ENCODE measurements around the gene CACNA1H. TPM values are rescaled to one million over a fixed set of nuclear protein-coding genes. Genes with fewer than 3 reads are reported as not detected.
A peak's percentile ranks its signal among the peaks of the same experiment; 100 is the strongest.
"Not testable (repeated sequence)": the region's sequence is repeated elsewhere in the genome, so short reads cannot be mapped to it uniquely, and the experiment has no call there.

Gene CACNA1H
- total RNA-seq, 1 donor from 2014 or later = under 0.01 TPM

GRCh38 chr16:1173788-1174451 is 21.0 kb downstream of the CACNA1H start:
- no peak for DNase-seq (ENCODE audit: low read depth in 2 of 2)

GRCh38 chr16:1174477-1175357 is 21.8 kb downstream of the CACNA1H start:
- no peak for DNase-seq (ENCODE audit: low read depth in 2 of 2)

- no peak for DNase-seq (ENCODE audit: low read depth in 2 of 2)
These were observed 22.8 kb downstream of the CACNA1H start for GRCh38 chr16:1175566-1176279.

- no peak for DNase-seq (ENCODE audit: low read depth in 2 of 2)
These were observed 23.5 kb downstream of the CACNA1H start for GRCh38 chr16:1176280-1176897.

- DNase-seq (ENCODE audit: low read depth in 2 of 2) = no peak
These were observed 24.1 kb downstream of the CACNA1H start for GRCh38 chr16:1177053-1177452.

GRCh38 chr16:1177750-1178149 is 24.8 kb downstream of the CACNA1H start:
- DNase-seq (ENCODE audit: low read depth in 2 of 2) = no peak

GRCh38 chr16:1178295-1178910 is 25.5 kb downstream of the CACNA1H start:
- DNase-seq (ENCODE audit: low read depth in 2 of 2) = no peak

- no peak for DNase-seq (ENCODE audit: low read depth in 2 of 2)
These were observed 27.9 kb downstream of the CACNA1H start for GRCh38 chr16:1180549-1181403.

GRCh38 chr16:1181404-1182315 is 28.8 kb downstream of the CACNA1H start:
- no peak for DNase-seq (ENCODE audit: low read depth in 2 of 2)

GRCh38 chr16:1182316-1182671 is 29.4 kb downstream of the CACNA1H start:
- DNase-seq (ENCODE audit: low read depth in 2 of 2) = peak; percentile 6 to 73

GRCh38 chr16:1182950-1183907 is 30.3 kb downstream of the CACNA1H start:
- DNase-seq (ENCODE audit: low read depth in 2 of 2) = peak in 1 of 2 donors; percentile 12

GRCh38 chr16:1184156-1184868 is 31.4 kb downstream of the CACNA1H start:
- DNase-seq (ENCODE audit: low read depth in 2 of 2) = no peak

GRCh38 chr16:1184980-1185379 is 32.1 kb downstream of the CACNA1H start:
- no peak for DNase-seq (ENCODE audit: low read depth in 2 of 2)

GRCh38 chr16:1185460-1186207 is 32.7 kb downstream of the CACNA1H start:
- DNase-seq (ENCODE audit: low read depth in 2 of 2) = not testable (repeated sequence)

- peak; percentile 9 to 55 for DNase-seq (ENCODE audit: low read depth in 2 of 2)
These were observed 35.7 kb downstream of the CACNA1H start for GRCh38 chr16:1188432-1189189.

- DNase-seq (ENCODE audit: low read depth in 2 of 2) = no peak
These were observed 36.5 kb downstream of the CACNA1H start for GRCh38 chr16:1189455-1189854.

All from dermis microvascular lymphatic vessel endothelial cell (primary cell).